Measurements from ENCODE around the gene BCKDHA.
A peak's percentile ranks its signal among the peaks of the same experiment; 100 is the strongest.
"Not testable (repeated sequence)": the region's sequence is repeated elsewhere in the genome, so short reads cannot be mapped to it uniquely, and the experiment has no call there.

BCKDHA gene

GRCh38 chr19:41425174-41426115 lies 27.8 kb downstream of the BCKDHA start:
- DNase-seq (ENCODE audit: low read depth in 3 of 3) = no peak

GRCh38 chr19:41426116-41426841 lies 28.7 kb downstream of the BCKDHA start:
- no peak for DNase-seq (ENCODE audit: low read depth in 3 of 3)

GRCh38 chr19:41426952-41427646 lies 29.5 kb downstream of the BCKDHA start, which contains the start of gene B3GNT8:
Gene B3GNT8, minus strand, starts transcription at chr19:41427374. Its CDS starts 596 bp downstream, at chr19:41426778.
- DNase-seq (ENCODE audit: low read depth in 3 of 3) = peak in 1 of 3 experiments; percentile 55

GRCh38 chr19:41427647-41428480 lies 30.2 kb downstream of the BCKDHA start:
- peak in 1 of 3 experiments; percentile 19 for DNase-seq (ENCODE audit: low read depth in 3 of 3)

- no peak for DNase-seq (ENCODE audit: low read depth in 3 of 3)
Measured at GRCh38 chr19:41428481-41428859, 30.9 kb downstream of the BCKDHA start.

GRCh38 chr19:41430922-41431321 lies 33.3 kb downstream of the BCKDHA start:
- DNase-seq (ENCODE audit: low read depth in 3 of 3) = no peak

- no peak for DNase-seq (ENCODE audit: low read depth in 3 of 3)
Measured at GRCh38 chr19:41431426-41432386, 34.1 kb downstream of the BCKDHA start.

GRCh38 chr19:41433171-41433570 lies 35.6 kb downstream of the BCKDHA start:
- DNase-seq (ENCODE audit: low read depth in 3 of 3) = no peak

GRCh38 chr19:41434450-41434849 lies 36.8 kb downstream of the BCKDHA start:
- DNase-seq (ENCODE audit: low read depth in 3 of 3) = no peak

GRCh38 chr19:41435376-41435775 lies 37.8 kb downstream of the BCKDHA start:
- not testable (repeated sequence) for DNase-seq (ENCODE audit: low read depth in 3 of 3)

GRCh38 chr19:41435936-41436673 lies 38.5 kb downstream of the BCKDHA start:
- no peak for DNase-seq (ENCODE audit: low read depth in 3 of 3)

- no peak for DNase-seq (ENCODE audit: low read depth in 3 of 3)
Measured at GRCh38 chr19:41436674-41436951, 39.0 kb downstream of the BCKDHA start.

- DNase-seq (ENCODE audit: low read depth in 3 of 3) = no peak
Measured at GRCh38 chr19:41437944-41438574, 40.4 kb downstream of the BCKDHA start.

- peak; percentile 91 to 97 (median 94) for DNase-seq (ENCODE audit: low read depth in 3 of 3)
Measured at GRCh38 chr19:41439441-41440222, 42.0 kb downstream of the BCKDHA start, which contains the start of gene DMAC2. Gene DMAC2, minus strand, starts transcription at chr19:41439912. Its CDS starts 13 bp downstream, at chr19:41439899.

- no peak for DNase-seq (ENCODE audit: low read depth in 3 of 3)
Measured at GRCh38 chr19:41441321-41441945, 43.8 kb downstream of the BCKDHA start.

- DNase-seq (ENCODE audit: low read depth in 3 of 3) = no peak
Measured at GRCh38 chr19:41442473-41443355, 45.1 kb downstream of the BCKDHA start, which contains the start of gene ERICH4. Gene ERICH4, plus strand, starts transcription at chr19:41443156. Its CDS starts 14 bp downstream, at chr19:41443170.
